Mesendoderm (in vitro differentiated cells): Measurements from ENCODE around the gene CDK1.
A peak's percentile ranks its signal among the peaks of the same experiment; 100 is the strongest.

ENCODE experiments used
- DNase-seq: peaks from one replicate; pipeline ENCODE4 v3.0.0; 2013
- H2AK5ac ChIP-seq: 2 replicates; pipeline ENCODE4 v1.6.1; 2013; ENCODE audit warnings: low read length, inconsistent platforms
- H2BK120ac ChIP-seq: 2 replicates; pipeline ENCODE4 v1.6.1; 2013; ENCODE audit warnings: low read depth, mild to moderate bottlenecking, low read length, moderate library complexity, mixed read lengths
- H2BK15ac ChIP-seq: replicated peaks from 2 replicates; pipeline ENCODE4 v1.6.1; 2013; ENCODE audit warnings: low read depth, mild to moderate bottlenecking, moderate library complexity
- H2BK5ac ChIP-seq: 2 replicates; pipeline ENCODE4 v1.6.1; 2013; ENCODE audit warnings: low read length, inconsistent platforms
- H3K18ac ChIP-seq: 2 replicates; pipeline ENCODE4 v1.6.1; 2013; ENCODE audit warnings: mild to moderate bottlenecking, low read length, mixed read lengths
- H3K23ac ChIP-seq: one replicate; pipeline ENCODE4 v1.6.1; 2013; ENCODE audit warnings: low read length
- H3K27ac ChIP-seq: 2 replicates; pipeline ENCODE4 v1.5.1; 2013; ENCODE audit warnings: low read depth, mild to moderate bottlenecking, inconsistent platforms, low read length, moderate library complexity
- H3K27me3 ChIP-seq: 2 replicates; pipeline ENCODE4 v1.6.1; 2013; ENCODE audit warnings: low read length, control low read depth, mild to moderate bottlenecking, inconsistent platforms; ENCODE audit not compliant: insufficient read depth, poor library complexity
- H3K36me3 ChIP-seq: 2 replicates; pipeline ENCODE4 v1.6.1; 2013; ENCODE audit warnings: low read length, inconsistent platforms; ENCODE audit not compliant: control insufficient read depth, insufficient read depth
- H3K4ac ChIP-seq: one replicate; pipeline ENCODE4 v1.6.1; 2013; ENCODE audit warnings: low read depth, mild to moderate bottlenecking, low read length, moderate library complexity
- H3K4me1 ChIP-seq: 2 replicates; pipeline ENCODE4 v1.6.1; 2013; ENCODE audit warnings: low read depth, low read length, inconsistent platforms; ENCODE audit not compliant: control insufficient read depth
- H3K4me2 ChIP-seq: 2 replicates; pipeline ENCODE4 v1.6.1; 2013; ENCODE audit warnings: low read length
- H3K4me3 ChIP-seq: 2 replicates; pipeline ENCODE4 v1.5.1; 2013; ENCODE audit warnings: mild to moderate bottlenecking, low read length
- H3K56ac ChIP-seq: one replicate; pipeline ENCODE4 v1.6.1; 2013; ENCODE audit warnings: low read length
- H3K79me1 ChIP-seq: 2 replicates; pipeline ENCODE4 v1.6.1; 2013; ENCODE audit warnings: low read length, inconsistent platforms
- H3K79me2 ChIP-seq: 2 replicates; pipeline ENCODE4 v1.6.1; 2013; ENCODE audit warnings: mild to moderate bottlenecking, low read length; ENCODE audit not compliant: control insufficient read depth, insufficient read depth
- H3K9ac ChIP-seq: 2 replicates; pipeline ENCODE4 v1.6.1; 2013; ENCODE audit warnings: low read length, inconsistent platforms
- H4K5ac ChIP-seq: one replicate; pipeline ENCODE4 v1.6.1; 2013; ENCODE audit warnings: low read length
- H4K8ac ChIP-seq: one replicate; pipeline ENCODE4 v1.6.1; 2013; ENCODE audit warnings: low read depth, mild to moderate bottlenecking, control low read depth, low read length, moderate library complexity
- WGBS: extraction: QIAGEN DNeasy Blood & Tissue Kit; methylation state at CpG from one replicate; pipeline ENCODE4 v1.1.7; 2013; ENCODE audit warnings: low lambda C conversion rate, missing lambda C conversion rate; ENCODE audit not compliant: insufficient coverage; ENCODE audit errors: extremely low coverage; 5-methylcytosine and 5-hydroxymethylcytosine counted together

Gene CDK1

GRCh38 chr10:60742512-60742911 lies 35.8 kb upstream of the CDK1 start:
- H3K27me3 ChIP-seq = no peaks in the 10 kb centered on the region
- H3K79me2 ChIP-seq = no peaks in the 10 kb centered on the region
- peak; percentile 74 for DNase-seq
- no peak overlapping the region for H2BK15ac ChIP-seq
- H3K4ac ChIP-seq = no peak overlapping the region
- no peak overlapping the region for H4K8ac ChIP-seq
- peak overlapping the region; percentile 63 for H3K56ac ChIP-seq
- H2BK120ac ChIP-seq = no peak overlapping the region
- H3K4me2 ChIP-seq = no peak overlapping the region
- no peak overlapping the region for H4K5ac ChIP-seq
- H3K23ac ChIP-seq = no peak overlapping the region
- H3K4me1 ChIP-seq = peaks cover 2% of the 10 kb centered on the region
- no peaks in the 10 kb centered on the region for H3K79me1 ChIP-seq
- no peak overlapping the region for H2AK5ac ChIP-seq
- H3K27ac ChIP-seq = no peak overlapping the region
- no CpG with 5 or more reads among the region's 3 CpGs for WGBS
- H3K36me3 ChIP-seq = no peaks in the 10 kb centered on the region
- H2BK5ac ChIP-seq = peak overlapping the region; percentile 57
- H3K4me3 ChIP-seq = no peak overlapping the region
- H3K9ac ChIP-seq = no peak overlapping the region
- H3K18ac ChIP-seq = no peak overlapping the region

DNA sequence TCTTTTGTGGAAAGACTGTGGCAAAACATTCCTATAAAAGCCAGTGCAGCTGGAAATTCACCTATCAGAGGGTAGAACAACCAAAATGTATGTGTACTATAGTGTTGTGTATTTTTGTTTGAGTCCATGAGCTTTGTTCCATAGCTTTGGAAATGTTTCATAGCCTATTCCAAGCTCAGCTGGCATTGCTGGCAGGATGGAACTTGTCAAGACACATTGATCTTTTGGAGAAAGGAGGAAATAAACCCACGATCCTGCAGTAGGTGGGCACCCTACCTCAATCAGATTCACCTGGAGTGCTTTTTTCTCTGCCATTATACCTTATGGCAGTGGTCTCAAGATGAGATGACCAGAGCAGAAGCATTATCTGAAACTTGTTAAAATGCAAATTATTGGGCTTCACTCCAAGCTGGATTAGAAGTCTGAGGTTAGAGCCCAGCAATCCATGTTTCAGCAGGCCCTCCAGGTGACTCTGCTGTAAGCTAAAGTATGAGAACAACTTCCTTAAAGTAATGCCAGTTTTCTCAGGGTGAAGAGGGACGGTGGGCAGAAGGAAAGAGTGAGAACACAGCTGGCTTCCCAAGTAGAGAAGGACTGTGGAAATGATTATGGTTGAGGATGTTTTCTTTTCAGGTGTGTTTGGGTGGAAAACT lies 30.3 kb upstream of the CDK1 start:
- H3K79me2 ChIP-seq = no peaks in the 10 kb centered on the region
- peak overlapping the region; percentile 40 for H2BK5ac ChIP-seq
- no peak for DNase-seq
- H3K27me3 ChIP-seq = no peaks in the 10 kb centered on the region
- no peak overlapping the region for H2BK120ac ChIP-seq
- H3K27ac ChIP-seq = no peak overlapping the region
- H4K8ac ChIP-seq = no peak overlapping the region
- no peaks in the 10 kb centered on the region for H3K79me1 ChIP-seq
- H4K5ac ChIP-seq = no peak overlapping the region
- no peaks in the 10 kb centered on the region for H3K36me3 ChIP-seq
- H3K4ac ChIP-seq = no peak overlapping the region
- peaks cover 4% of the 10 kb centered on the region for H3K4me1 ChIP-seq
- H3K23ac ChIP-seq = no peak overlapping the region
- no peak overlapping the region for H3K18ac ChIP-seq
- H3K4me2 ChIP-seq = no peak overlapping the region
- no peak overlapping the region for H3K4me3 ChIP-seq
- H2BK15ac ChIP-seq = peak overlapping the region; percentile 64
- H3K56ac ChIP-seq = peak overlapping the region; percentile 5
- no CpG with 5 or more reads among the region's 2 CpGs for WGBS
- no peak overlapping the region for H2AK5ac ChIP-seq
- no peak overlapping the region for H3K9ac ChIP-seq

DNA sequence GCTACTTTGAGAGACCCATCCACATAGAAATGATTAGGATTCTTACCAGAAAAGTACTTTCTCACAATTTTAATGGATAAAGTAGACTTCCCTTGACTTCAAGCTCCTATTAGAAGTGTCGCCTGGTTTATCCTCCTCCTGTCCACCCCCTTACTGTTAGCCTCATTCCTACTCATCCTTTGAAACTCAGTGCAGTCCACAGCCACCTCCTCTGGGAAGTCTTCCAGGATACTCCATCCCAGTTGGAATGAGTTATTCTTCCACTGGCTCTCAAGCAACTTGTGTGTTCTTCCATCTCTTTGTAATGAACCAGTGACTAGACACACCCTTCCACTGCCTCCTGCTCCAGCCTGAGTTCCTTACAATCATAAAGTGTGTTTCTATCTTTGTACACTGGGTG lies 25.1 kb upstream of the CDK1 start:
- no CpG with 5 or more reads among the region's 1 CpG for WGBS
- Histone ChIP-seq H2BK5ac (no peak overlapping the region), H3K9ac (no peak overlapping the region), H3K18ac (no peak overlapping the region), H3K27ac (no peak overlapping the region), H3K27me3 (no peaks in the 10 kb centered on the region), H3K79me1 (no peaks in the 10 kb centered on the region), H3K4ac (no peak overlapping the region), H3K56ac (no peak overlapping the region), H4K5ac (no peak overlapping the region), H2BK120ac (no peak overlapping the region), H3K23ac (no peak overlapping the region), H3K4me1 (peaks cover 7% of the 10 kb centered on the region), H3K4me3 (no peak overlapping the region), H4K8ac (no peak overlapping the region), H3K79me2 (no peaks in the 10 kb centered on the region), H2BK15ac (no peak overlapping the region), H3K4me2 (no peak overlapping the region), H2AK5ac (no peak overlapping the region), H3K36me3 (no peaks in the 10 kb centered on the region)
- no peak for DNase-seq

DNA sequence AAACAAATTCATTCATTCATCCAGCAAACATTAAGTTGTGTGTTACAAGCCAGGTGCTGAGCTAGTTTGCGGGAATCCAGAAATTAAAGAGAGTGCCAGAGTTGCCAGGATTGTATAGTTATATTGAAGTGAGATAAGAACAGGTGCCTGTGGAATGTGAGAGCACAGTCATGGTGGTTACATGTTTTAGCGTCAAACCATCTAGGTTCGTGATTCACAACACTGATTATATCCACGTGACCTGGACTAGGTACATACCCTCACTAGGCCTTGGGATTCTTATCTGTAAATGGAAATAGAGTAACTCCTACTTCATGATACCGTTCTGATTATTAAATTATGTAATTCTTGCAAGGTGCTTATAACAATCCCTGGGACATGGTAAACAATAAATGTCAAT lies 24.5 kb upstream of the CDK1 start:
- no peaks in the 10 kb centered on the region for H3K36me3 ChIP-seq
- H2BK120ac ChIP-seq = no peak overlapping the region
- no peak overlapping the region for H3K4ac ChIP-seq
- no peaks in the 10 kb centered on the region for H3K27me3 ChIP-seq
- no peaks in the 10 kb centered on the region for H3K79me2 ChIP-seq
- H3K23ac ChIP-seq = no peak overlapping the region
- H3K4me3 ChIP-seq = no peak overlapping the region
- WGBS = no CpG with 5 or more reads among the region's 5 CpGs
- H3K4me1 ChIP-seq = peaks cover 4% of the 10 kb centered on the region
- H3K56ac ChIP-seq = no peak overlapping the region
- no peak overlapping the region for H2BK15ac ChIP-seq
- H4K5ac ChIP-seq = no peak overlapping the region
- no peak overlapping the region for H2BK5ac ChIP-seq
- no peak overlapping the region for H3K27ac ChIP-seq
- H3K18ac ChIP-seq = no peak overlapping the region
- H2AK5ac ChIP-seq = no peak overlapping the region
- DNase-seq = no peak
- H4K8ac ChIP-seq = no peak overlapping the region
- no peak overlapping the region for H3K4me2 ChIP-seq
- H3K79me1 ChIP-seq = no peaks in the 10 kb centered on the region
- H3K9ac ChIP-seq = no peak overlapping the region

DNA sequence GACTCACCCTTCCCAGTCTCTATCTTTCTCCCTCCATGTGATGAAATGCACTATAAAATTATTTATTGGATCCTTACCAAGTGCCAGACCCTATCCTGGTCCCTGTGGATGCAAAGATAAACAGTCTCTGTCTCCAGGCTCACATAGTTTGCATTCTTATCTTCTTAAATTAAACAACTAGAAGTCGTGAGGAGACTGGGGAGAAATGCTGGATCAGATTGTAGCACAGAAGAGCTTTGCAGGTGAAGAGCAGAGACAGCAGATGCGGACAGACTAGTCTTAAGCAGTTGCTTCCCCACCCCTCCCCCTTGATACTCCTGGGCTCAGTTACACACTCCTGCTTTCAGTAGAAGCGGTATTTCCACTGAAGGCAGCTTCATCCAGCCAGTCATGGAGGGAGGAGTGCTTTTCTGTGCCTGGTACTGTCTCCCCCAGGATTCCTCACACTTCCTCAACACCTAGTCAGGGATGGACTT lies 20.8 kb upstream of the CDK1 start:
- Histone ChIP-seq H3K79me2 (no peaks in the 10 kb centered on the region), H3K4me1 (peaks cover 10% of the 10 kb centered on the region), H3K23ac (no peak overlapping the region), H3K27me3 (no peaks in the 10 kb centered on the region), H3K18ac (no peak overlapping the region), H2BK120ac (no peak overlapping the region), H3K79me1 (no peaks in the 10 kb centered on the region), H2AK5ac (no peak overlapping the region), H3K4ac (no peak overlapping the region), H3K27ac (no peak overlapping the region), H2BK5ac (peak overlapping the region; percentile 8), H3K56ac (peak overlapping the region; percentile 40), H2BK15ac (no peak overlapping the region), H3K4me3 (no peak overlapping the region), H3K36me3 (no peaks in the 10 kb centered on the region), H4K8ac (no peak overlapping the region), H3K9ac (no peak overlapping the region), H3K4me2 (no peak overlapping the region), H4K5ac (no peak overlapping the region)
- DNase-seq = peak; percentile 93
- no CpG with 5 or more reads among the region's 3 CpGs for WGBS

GRCh38 chr10:60759181-60759580 lies 19.1 kb upstream of the CDK1 start:
- H3K9ac ChIP-seq = no peak overlapping the region
- H4K8ac ChIP-seq = no peak overlapping the region
- H2BK120ac ChIP-seq = no peak overlapping the region
- WGBS = no CpG with 5 or more reads among the region's 6 CpGs
- no peak overlapping the region for H3K23ac ChIP-seq
- no peaks in the 10 kb centered on the region for H3K79me2 ChIP-seq
- H3K4me2 ChIP-seq = no peak overlapping the region
- no peaks in the 10 kb centered on the region for H3K27me3 ChIP-seq
- no peak overlapping the region for H2BK5ac ChIP-seq
- peaks cover 10% of the 10 kb centered on the region for H3K4me1 ChIP-seq
- DNase-seq = peak; percentile 67
- H2AK5ac ChIP-seq = no peak overlapping the region
- no peaks in the 10 kb centered on the region for H3K36me3 ChIP-seq
- H4K5ac ChIP-seq = no peak overlapping the region
- no peak overlapping the region for H3K18ac ChIP-seq
- H3K79me1 ChIP-seq = no peaks in the 10 kb centered on the region
- H3K4me3 ChIP-seq = no peak overlapping the region
- H3K4ac ChIP-seq = peak overlapping the region; percentile 43
- no peak overlapping the region for H3K56ac ChIP-seq
- H2BK15ac ChIP-seq = no peak overlapping the region
- H3K27ac ChIP-seq = no peak overlapping the region
